ENCODE results near the gene DCD.

DCD gene

GRCh38 chr12:54604436-54604835 lies 43.7 kb downstream of the DCD start:
- Histone ChIP-seq H3K4me3 (replicated peaks; ENCODE audit: insufficient read depth, low read length) (no peak overlapping the region), H3K27me3 (ENCODE audit: insufficient read depth, poor library complexity, severe bottlenecking) (peaks cover 7% of the 10 kb centered on the region), H3K27ac (replicated peaks) (no peak overlapping the region)
- TF ChIP-seq CTCF (IDR thresholded peaks at IDR 0.05; ENCODE audit: insufficient read depth, low read length) (no peak), POLR2AphosphoS5 (IDR thresholded peaks at IDR 0.05; ENCODE audit: low read depth) (no peak), SPI1 (IDR thresholded peaks at IDR 0.05; ENCODE audit: borderline replicate concordance, low read depth) (no peak), REST (IDR thresholded peaks at IDR 0.05; ENCODE audit: insufficient replicate concordance, low read depth) (no peak), GABPA (IDR thresholded peaks at IDR 0.05; ENCODE audit: low read depth) (no peak)
- DNase-seq (ENCODE audit: low read depth in 1 of 2, low spot score in 1 of 2): no peak

GRCh38 chr12:54603872-54604271 lies 44.3 kb downstream of the DCD start:
- no peak overlapping the region for H3K4me3 ChIP-seq (replicated peaks; ENCODE audit: insufficient read depth, low read length)
- H3K27ac ChIP-seq (replicated peaks): no peak overlapping the region
- peaks cover 4% of the 10 kb centered on the region for H3K27me3 ChIP-seq (ENCODE audit: insufficient read depth, poor library complexity, severe bottlenecking)
- no peak for DNase-seq (ENCODE audit: low read depth in 1 of 2, low spot score in 1 of 2)
- TF ChIP-seq SPI1 (IDR thresholded peaks at IDR 0.05; ENCODE audit: borderline replicate concordance, low read depth): no peak

GRCh38 chr12:54603173-54603814 lies 44.9 kb downstream of the DCD start:
- Histone ChIP-seq H3K27me3 (ENCODE audit: insufficient read depth, poor library complexity, severe bottlenecking) (peaks cover 4% of the 10 kb centered on the region), H3K27ac (replicated peaks) (no peak overlapping the region), H3K4me3 (replicated peaks; ENCODE audit: insufficient read depth, low read length) (no peak overlapping the region)
- peak; percentile 32 to 79 for DNase-seq (ENCODE audit: low read depth in 1 of 2, low spot score in 1 of 2)
- no peak for TF ChIP-seq REST (IDR thresholded peaks at IDR 0.05; ENCODE audit: insufficient replicate concordance, low read depth)
- TF ChIP-seq CTCF (IDR thresholded peaks at IDR 0.05; ENCODE audit: insufficient read depth, low read length): peak; percentile 76

- TF ChIP-seq GABPA (IDR thresholded peaks at IDR 0.05; ENCODE audit: low read depth) (no peak), REST (IDR thresholded peaks at IDR 0.05; ENCODE audit: insufficient replicate concordance, low read depth) (no peak), SPI1 (IDR thresholded peaks at IDR 0.05; ENCODE audit: borderline replicate concordance, low read depth) (no peak), POLR2AphosphoS5 (IDR thresholded peaks at IDR 0.05; ENCODE audit: low read depth) (no peak)
- Histone ChIP-seq H3K27me3 (ENCODE audit: insufficient read depth, poor library complexity, severe bottlenecking) (peaks cover 4% of the 10 kb centered on the region), H3K27ac (replicated peaks) (no peak overlapping the region), H3K4me3 (replicated peaks; ENCODE audit: insufficient read depth, low read length) (no peak overlapping the region)
- DNase-seq (ENCODE audit: low read depth in 1 of 2, low spot score in 1 of 2): no peak
These were observed 45.5 kb downstream of the DCD start for GRCh38 chr12:54602661-54603060.

Data from HL-60 (cell line).